SK-MEL-5 (cell line): Measurements from ENCODE around the gene GPR146. TPM values are rescaled to one million over a fixed set of nuclear protein-coding genes. Genes with fewer than 3 reads are reported as not detected.
A peak's percentile ranks its signal among the peaks of the same experiment; 100 is the strongest.
"Not testable (repeated sequence)": the region's sequence is repeated elsewhere in the genome, so short reads cannot be mapped to it uniquely, and the experiment has no call there.

Experiments
- DNase-seq: peaks from one replicate; pipeline ENCODE4 v3.0.0-alpha.2; 2016; ENCODE audit warnings: low read depth, low spot score
- in situ Hi-C: cut with HindIII; loops from 2 replicates; pipeline ENCODE4 v1.10.0; 2016; ENCODE audit warnings: low sequenced_read_pairs, high pct_unique_total_duplicates, low pct_unique_long_range_greater_than_20kb
- total RNA-seq: library from RNA; depleted of rRNA; stranded (reverse); fragments of >200 nt; shearing (Covaris generic); gene quantifications from 2 replicates; pipeline ENCODE4 v1.2.3, GENCODE V29; 2014

The GPR146 gene
- total RNA-seq, 1 experiment from 2014 or later, result 10.4 TPM

DNA sequence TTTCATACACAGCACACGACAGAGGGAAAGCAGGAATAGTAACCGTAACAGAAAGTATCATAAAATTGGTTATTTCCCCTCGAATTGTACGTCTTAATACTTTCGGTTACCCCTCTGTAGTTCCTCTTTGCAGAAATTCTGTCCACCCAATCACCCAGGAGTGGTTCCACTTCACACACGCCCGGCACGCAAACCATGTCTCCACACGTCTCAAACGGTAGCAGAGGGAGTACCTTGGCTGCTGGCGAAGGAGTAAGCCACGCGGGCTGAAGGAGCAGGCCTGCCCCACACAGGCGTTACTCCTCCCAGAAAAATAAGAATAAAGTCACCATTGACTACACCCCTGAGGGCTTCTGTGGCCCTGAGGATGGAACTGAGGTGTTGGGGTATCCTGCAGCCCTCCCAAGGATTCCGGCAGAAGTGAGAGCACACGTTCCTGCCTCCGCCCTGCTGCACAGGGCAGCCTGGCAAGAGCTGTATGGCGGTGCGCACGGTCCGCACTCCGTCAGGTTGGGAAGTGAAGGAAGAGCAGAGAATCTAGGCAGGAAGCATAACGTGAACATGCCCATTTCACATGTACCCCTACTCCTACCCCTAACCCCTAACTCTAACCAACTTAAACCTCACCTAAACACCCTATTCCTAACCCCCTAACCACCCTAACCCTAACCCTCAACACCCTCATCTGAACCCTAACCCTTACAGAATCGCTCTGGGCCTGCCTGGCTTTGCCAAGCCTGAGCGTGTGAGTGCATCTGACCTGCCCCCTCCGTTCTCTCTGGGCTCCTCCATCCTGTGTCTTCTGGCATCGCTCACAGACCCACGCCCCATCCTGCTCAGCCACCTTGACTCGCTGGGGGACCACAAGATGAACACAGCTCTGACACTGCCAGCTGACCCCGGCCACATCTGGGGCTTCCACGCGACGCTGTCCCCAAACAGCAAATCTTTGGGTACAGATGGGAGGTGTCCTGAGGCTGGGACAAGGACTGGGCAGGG, 18.2 kb downstream of the GPR146 start:
- in situ Hi-C loops, result no loop called here
- no peak for DNase-seq

GRCh38 chr7:1063361-1063760, 19.0 kb downstream of the GPR146 start:
- in situ Hi-C loops, result no loop called here
- DNase-seq, result no peak

- in situ Hi-C loops, result no loop called here
- DNase-seq, result no peak
Measured at GRCh38 chr7:1064581-1064980, 20.2 kb downstream of the GPR146 start.

GRCh38 chr7:1065263-1065584, 20.9 kb downstream of the GPR146 start:
- DNase-seq, result no peak
- in situ Hi-C loops, result no loop called here

DNA sequence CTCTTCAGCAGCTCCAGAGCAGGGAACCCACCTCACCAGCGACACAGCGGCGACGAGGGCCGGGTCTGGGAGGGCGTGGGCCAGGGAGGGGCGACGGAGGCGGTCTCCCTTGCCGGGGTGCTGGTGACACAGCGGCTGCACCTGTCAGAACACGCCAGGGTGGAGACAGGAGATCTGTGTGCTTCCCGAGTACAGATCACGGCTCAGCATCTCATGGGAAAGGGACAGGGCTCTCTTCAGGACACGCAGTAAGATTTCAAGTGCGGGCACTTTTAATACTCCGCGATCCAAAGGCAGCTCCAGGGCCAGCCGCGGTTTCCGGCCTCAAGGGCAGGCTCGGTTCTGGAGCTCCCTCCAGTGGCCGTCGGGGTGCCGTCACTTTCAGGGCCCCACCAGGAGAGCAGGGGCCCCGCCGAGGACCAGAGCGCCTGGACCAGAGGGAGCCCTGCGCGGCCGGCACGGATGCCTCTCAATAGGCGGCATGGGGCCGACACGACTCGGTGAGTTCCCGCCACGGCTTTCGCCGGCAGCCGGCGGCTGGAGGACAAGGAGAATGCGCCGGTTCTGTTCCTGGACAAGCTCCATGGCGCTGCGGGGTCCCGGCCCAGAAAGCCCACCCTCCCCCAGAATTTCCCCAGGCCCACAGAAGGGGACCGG, 21.4 kb downstream of the GPR146 start:
- in situ Hi-C loops, result no loop called here
- peak; percentile 83 for DNase-seq

DNA sequence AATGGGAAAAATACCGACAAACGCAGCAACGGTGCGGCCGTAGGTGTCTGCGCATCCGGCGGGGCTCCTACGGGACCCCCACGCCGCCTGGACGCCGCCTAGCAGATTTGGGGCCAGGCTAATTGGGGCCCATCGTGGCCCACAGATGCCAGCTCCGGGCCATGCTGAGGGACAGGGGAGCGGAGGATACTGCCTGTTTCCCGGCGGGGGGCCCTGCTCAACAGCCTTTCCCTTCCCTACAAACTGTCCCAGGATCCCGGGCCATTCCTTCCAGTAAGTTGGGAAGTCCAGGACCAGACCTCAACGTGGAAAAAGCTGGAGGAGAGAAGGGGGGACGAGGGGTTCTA, 21.9 kb downstream of the GPR146 start:
- in situ Hi-C loops, result no loop called here
- DNase-seq, result no peak

- no peak for DNase-seq
- in situ Hi-C loops, result no loop called here
Measured at GRCh38 chr7:1068013-1068412, 23.7 kb downstream of the GPR146 start.

GRCh38 chr7:1068619-1069018, 24.3 kb downstream of the GPR146 start:
- in situ Hi-C loops, result no loop called here

GRCh38 chr7:1070544-1071011, 26.2 kb downstream of the GPR146 start:
- in situ Hi-C loops, result no loop called here
- no peak for DNase-seq

More at GRCh38 chr7:1068619-1069018, 24.3 kb downstream of the GPR146 start:
- DNase-seq, result no peak

GRCh38 chr7:1071731-1072254, 27.4 kb downstream of the GPR146 start:
- in situ Hi-C loops, result no loop called here
- no peak for DNase-seq

- in situ Hi-C loops, result no loop called here
- DNase-seq, result no peak
Measured at GRCh38 chr7:1073142-1073977, 29.0 kb downstream of the GPR146 start.

- DNase-seq, in situ Hi-C loops: not testable (repeated sequence)
Measured at GRCh38 chr7:1074018-1074417, 29.7 kb downstream of the GPR146 start.

DNA sequence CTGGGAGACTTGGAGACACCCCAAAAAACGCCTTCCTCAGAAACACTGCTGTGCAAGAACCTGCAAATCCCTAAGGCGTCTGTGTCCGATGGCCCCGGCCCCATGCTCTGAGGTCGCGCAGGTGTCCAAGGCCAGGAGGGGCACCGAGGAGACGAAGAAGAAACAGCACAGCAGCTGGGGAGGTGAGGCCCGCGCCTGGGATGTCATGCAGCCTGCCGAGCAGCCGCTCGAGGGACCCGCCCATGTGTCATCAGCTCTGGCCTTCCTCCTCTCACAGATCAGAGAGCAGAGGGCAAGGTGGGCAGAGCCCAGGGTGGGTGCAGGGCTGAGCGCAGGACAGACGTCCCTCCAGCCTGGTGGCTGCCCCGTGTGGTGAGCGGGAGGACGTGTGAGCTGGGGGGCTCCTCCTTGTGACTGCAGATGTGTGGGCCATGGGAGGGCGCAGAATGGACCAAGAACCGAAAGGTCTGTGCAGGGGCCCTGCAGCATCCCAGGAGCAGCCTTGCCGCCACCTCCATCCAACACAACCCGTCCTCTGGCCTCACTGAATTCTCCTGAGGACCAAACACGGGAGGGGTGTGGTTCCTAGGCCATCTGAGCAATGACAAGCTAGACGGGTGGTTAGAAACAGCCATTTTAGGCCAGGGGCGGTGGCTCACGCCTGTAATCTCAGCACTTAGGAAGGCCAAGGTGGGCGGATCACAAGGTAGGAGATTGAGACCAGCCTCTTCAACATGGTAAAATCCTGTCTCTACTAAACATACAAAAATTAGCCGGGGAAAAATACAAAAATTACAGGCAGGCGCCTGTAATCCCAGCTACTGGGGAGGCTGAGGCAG, 30.5 kb downstream of the GPR146 start:
- DNase-seq, result no peak
- in situ Hi-C loops, result no loop called here

- in situ Hi-C loops, result no loop called here
- DNase-seq, result no peak
Measured at GRCh38 chr7:1076184-1077072, 32.1 kb downstream of the GPR146 start.

DNA sequence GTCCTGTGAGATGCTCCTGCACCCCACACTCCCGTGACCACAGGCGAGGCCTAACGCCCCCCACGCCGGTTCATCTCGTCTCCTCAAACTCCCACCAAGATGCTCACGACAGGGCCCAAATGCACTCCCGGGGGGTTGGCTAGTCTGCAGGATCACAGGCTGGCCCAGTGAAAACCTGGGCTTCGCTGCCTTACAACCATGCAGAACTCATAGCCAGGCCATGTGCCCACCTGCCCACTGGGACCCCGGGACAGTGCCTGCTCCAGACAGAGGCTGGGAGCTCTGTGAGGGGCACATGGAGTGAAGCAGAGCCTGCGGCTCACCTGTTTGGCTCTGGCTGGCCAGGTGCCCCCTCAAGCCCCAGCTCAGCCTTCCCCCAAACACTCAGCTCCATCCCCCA, 34.2 kb downstream of the GPR146 start:
- no peak for DNase-seq
- in situ Hi-C loops, result no loop called here

DNA sequence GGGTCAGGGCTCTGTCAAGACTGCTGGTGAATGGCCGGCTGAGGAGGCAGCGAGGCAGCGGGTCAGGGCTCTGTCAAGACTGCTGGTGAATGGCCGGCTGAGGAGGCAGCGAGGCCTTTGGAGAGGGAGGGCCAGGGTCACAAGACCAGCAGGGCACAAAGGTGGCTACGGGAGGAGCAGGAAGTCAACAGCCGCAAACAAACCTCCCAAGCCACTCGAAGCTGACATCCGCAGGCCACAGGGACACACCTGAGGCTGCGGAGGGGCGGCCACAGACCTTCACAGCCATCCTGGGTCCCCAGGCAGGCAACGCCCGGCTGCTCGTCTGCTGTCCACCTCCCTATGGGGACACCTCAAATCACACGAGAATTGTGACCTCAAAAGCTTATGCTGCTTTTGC, 34.6 kb downstream of the GPR146 start:
- in situ Hi-C loops, result no loop called here

More for the DNA sequence above, 34.6 kb downstream of the GPR146 start:
- no peak for DNase-seq
